ENCODE data around the gene DNAI2.

Gene DNAI2

DNA sequence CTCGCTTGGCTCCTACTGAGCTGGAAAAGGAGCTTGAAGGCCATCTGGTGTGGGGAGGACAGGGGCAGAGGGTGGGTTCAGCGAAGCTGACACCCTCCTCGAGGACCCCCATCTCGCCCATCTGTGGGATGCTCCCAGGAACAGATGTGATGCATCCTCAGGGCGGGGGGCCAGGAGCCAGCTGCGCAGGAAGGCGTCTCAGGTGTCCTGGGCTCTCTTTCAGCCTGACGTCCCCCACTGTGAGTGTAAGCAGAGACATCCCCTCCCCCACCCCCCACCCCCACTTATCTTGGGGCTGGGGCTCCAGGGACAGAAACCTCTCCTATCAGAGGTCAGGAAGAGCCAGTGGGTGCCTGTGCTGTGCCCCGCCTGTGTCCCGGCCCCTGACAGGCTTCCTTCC lies 68.2 kb downstream of the DNAI2 start:
- DNase-seq: no peak

DNA sequence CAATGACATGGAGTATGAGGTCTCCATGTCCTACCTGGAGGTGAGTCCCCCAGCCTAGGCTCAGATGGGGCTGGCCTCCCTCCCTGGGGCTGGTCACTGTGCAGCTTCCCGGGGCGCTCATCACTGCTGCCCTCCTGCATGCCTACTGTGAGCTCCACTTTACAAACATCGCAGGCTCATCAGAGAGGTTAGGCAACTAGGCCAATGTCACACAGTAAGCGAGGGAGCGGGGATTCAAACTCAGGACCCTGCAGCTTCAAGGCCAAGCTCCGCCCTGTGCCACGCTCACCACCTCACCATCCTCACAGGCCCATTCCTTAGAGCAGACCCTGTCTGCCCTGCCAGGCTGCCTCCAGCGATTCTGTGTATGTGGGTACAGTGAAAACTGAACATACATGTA lies 69.1 kb downstream of the DNAI2 start:
- DNase-seq: no peak

DNA sequence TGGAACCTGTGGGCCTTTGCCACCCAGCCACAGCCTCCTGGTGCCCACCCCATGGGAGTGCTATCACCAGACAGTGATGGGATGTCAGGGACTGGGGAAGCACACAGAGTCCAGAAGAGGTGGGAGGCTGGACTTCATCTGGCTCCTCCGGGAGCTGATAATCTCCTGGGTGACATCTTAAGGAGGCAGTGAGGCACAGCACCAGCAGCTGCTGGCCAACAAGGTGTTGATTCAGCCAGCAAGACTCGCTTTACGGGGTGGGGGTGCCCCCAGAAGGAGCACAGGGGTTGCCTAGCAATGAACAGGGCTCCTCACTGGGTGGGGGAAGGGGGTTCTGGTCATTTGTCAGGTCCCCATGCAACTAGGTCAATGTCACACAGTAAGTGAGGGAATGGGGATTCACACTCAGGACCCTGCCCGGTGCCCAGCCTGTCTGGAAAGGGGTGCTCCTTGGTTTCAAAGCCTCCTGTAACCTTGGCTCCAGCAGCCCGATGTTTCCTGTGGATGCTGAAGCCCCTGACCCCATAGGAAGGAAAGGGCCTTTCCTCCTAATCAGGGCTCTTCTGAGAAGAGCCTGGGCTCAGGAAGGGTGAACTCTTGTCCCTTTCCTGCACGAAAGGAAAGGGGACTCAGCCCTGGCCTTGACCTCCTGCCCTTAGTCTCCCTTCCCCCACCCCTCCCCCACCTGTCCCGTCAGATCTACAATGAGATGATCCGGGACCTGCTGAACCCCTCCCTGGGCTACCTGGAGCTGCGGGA lies 69.7 kb downstream of the DNAI2 start:
- DNase-seq: no peak

DNA sequence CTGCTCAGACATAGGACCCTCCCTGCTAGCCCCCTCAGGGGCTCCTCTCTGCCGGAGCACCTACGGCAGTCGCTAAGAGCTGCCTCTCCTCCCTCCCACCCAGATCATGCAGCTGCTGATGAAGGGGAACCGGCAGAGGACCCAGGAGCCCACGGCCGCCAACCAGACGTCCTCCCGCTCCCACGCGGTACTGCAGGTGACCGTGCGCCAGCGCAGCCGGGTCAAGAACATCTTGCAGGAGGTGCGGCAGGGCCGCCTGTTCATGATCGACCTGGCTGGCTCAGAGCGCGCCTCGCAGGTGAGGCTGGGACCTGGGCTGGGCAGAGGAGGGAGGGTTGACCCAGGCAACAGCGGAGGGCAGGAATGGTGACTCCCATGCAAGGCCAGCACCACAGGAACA lies 70.6 kb downstream of the DNAI2 start:
- no peak for DNase-seq

DNA sequence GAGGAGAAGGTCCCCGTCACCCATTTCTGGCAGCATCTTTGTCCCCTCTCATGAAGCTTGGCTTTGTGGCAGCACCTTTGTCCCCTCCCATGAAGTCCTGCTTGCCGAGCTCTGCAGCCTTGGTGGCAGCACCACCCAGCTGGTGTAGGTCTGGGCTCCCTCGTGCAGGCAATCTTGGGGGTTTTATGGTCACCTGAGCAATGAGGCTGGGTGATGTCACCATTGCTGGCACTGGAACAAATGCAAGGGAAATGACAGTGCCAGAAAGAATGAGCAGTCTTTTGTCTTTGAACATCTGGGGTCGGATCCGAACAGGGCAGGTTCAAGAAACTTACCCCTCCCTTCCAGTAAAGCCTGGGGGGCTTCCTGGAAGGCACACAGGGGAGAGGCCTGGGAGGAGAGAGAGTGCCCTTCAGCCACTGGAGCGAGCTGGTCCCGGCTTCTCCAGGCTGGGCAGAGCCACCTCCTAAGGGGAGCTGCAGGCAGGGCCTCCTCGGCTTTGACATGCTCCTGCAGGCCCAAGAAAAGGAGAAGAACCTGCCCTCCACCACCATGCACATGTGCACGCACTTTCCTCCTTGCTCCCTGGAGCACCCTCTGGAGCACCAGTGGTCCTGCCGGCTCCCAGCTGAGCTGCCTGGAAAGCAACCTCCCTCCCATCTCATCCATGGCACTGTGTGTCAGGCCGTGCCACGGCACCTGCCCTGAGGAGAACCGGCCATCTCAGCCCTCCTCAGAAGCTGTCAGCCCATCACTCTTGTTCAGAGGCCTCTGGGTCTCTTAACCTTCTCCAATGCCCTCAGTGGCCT lies 71.6 kb downstream of the DNAI2 start:
- DNase-seq: no peak

DNA sequence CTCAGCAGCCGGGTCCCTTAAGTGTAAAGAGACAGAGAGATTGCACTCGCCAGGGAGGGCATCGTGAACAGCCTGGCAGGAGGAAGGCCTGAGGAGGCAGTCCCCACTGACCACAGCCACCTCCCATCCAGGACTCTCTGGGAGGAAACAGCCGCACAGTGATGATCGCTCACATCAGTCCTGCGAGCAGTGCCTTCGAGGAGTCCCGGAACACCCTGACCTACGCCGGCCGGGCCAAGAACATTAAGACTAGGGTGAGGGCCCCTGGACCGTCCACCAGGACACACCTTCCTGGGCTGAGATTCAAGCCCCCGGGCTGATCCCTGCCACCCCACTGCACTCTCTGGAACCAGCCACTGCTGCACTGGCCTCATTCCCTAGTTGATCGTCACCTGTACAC lies 73.6 kb downstream of the DNAI2 start:
- DNase-seq: no peak

DNA sequence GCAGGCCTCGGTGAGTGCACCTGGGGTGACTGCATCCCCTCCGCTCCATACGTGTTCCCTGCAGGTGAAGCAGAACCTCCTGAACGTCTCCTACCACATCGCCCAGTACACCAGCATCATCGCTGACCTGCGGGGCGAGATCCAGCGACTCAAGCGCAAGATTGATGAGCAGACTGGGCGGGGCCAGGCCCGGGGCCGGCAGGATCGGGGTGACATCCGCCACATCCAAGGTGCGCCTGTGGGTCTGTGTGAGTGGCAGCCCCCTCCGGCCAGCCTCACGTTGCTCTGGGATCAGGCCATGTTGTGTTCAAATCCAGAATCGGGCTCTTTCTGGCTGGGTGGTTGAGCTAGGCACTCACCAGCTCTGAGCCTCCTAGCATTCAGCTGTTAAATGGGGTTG lies 75.1 kb downstream of the DNAI2 start:
- no peak for DNase-seq

DNA sequence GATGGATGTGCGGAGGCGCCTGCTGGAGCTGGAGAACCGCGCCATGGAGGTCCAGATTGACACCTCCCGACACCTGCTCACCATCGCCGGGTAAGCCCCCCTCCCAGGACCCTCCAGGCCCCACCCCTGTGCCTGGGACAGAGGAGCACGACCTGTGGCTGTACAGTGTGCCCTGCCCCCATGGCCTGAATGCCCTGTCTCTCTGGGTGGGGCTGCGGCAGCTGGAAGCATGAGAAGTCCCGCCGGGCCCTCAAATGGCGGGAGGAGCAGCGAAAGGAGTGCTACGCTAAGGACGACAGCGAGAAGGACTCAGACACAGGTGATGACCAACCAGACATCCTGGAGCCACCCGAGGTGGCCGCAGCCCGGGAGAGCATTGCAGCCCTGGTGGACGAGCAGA lies 76.5 kb downstream of the DNAI2 start:
- no peak for DNase-seq

DNA sequence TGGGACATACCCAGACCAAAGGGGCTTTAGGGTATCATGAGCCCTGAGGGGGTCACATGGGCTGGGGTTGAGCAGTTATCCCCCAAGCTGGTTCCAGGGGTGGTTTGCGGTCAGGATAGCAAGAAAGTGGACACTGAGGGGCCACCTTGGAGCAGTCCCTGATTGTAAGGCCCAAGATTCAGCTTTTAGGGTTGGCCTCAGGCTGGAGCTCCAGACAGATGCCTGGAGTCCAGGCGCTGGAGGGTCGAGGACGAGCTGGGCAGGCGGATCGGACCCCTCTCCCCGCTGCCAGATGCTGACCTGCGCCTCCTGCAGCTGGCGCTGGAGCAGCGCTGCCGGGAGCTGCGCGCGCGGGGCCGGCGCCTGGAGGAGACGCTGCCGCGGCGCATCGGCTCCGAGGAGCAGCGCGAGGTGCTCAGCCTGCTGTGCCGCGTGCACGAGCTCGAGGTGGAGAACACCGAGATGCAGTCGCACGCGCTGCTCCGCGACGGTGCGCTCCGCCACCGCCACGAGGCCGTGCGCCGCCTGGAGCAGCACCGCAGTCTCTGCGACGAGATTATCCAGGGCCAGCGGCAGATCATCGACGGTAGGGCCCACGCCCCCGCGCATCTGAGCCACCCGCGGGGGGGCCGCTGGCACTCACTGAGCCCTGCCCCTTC lies 77.6 kb downstream of the DNAI2 start:
- DNase-seq: no peak

DNA sequence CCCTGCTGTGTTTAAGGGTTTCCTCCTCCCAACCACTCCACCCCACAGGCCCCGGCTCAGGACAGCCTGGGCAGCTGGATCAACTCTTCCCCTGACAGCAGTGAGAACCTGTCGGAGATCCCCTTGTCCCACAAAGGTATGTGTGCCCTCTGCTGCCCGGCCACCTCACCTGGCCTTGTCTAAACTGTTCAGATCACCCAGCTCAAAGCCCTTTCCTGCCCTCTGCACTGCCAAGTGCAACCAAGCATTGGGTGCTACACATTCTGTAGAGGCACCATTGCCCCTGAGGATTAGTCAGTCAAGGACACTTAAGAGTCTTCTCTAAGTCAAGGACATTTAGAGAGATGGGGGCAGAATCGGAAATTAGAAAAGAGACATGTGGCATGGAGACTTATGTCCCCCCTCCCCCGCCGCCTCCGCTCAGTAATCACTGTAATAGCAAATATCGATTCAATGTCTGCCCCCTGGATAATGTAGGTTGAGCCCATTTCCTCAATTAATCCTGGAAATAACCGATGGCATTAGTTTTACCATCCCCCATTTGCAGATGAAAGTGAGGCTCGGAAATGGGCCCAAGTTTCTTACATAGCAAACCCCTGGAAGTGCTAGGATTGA lies 79.5 kb downstream of the DNAI2 start:
- no peak for DNase-seq

DNA sequence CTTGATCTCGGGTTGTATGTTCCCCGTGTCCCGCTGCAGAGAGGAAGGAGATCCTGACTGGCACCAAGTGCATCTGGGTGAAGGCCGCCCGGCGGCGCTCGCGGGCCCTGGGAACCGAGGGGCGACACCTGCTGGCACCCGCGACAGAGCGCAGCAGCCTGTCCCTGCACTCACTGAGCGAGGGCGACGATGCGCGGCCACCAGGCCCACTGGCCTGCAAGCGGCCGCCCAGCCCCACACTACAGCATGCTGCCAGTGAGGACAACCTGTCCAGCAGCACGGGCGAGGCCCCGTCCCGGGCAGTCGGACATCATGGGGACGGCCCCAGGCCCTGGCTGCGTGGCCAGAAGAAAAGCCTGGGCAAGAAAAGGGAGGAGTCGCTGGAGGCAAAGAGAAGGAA lies 80.1 kb downstream of the DNAI2 start:
- peak in 1 of 4 experiments; percentile 7 for DNase-seq

DNA sequence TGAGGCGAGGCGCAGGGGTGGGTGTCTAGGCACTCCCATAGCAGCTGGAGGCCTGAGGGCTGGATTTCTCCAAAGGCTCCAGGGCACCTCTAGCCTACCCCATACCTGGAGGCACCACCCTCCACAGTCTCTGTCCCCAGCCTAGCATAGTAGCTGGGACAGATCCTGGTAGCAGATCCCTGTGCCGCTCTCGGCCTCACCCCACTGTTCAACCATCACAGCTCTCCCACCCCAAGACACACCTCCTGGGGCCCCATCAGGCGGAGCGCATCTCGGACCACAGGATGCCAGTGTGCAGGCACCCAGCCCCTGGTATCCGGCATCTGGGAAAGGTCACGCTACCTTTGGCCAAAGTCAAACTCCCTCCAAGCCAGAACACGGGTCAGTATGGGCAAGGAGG lies 80.5 kb downstream of the DNAI2 start:
- DNase-seq: no peak

DNA sequence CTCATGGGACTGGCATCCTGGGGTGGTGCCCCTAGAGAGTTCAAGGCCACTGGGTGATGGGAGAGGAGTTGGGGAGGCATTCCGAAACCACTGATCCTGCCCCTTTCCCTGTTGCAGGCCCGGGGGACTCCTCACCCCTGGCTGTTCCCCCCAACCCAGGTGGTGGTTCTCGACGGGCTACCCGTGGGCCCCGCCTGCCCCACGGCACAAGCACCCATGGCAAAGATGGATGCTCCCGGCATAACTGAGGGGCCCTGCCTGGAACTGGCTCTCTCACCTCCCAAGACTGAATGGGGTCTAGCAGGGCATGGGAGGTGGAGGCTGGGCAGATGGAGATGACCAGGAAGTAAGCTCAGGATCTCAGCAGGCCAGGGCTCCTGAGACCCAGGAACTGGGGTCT lies 81.0 kb downstream of the DNAI2 start:
- no peak for DNase-seq

DNA sequence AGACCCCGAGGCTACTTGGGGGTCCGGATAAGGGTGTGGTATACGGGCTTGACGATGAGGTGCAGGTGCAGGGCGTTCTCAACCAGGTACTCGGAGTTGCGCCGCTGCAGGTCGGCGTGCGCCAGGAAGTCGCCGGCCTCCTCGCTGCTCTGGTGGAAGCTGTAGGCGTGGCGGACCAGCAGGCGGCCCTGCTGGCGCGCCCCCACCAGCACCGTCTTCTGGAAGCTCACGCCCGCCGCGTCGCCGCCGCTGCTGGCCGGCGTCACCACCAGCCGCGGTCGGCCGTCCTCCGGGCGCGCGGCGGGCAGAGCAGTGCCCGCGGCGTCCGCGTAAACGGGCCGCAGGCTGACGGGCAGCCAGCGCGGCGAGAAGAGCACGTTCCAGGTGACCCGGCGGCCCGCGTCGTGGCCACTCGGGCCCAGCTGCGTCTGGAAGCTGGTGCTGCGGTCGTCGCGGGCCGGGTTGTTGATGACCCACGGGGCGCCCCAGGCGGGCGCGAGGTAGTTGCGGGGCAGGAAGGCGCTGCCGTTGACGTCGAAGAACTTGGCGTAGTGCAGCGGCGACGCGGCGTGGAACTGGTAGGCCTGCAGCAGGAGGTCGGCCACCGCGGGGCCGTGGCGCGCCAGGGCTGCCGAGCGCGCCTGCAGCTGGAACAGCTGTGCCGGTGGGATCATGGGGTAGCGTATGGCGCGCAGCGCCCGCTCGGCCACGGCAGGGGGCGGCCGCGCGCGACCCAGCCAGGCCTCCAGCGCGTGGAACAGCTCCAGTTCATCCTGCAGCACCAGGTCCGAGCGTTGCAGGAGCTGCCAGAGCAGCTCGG lies 82.8 kb downstream of the DNAI2 start:
- no peak for DNase-seq

DNA sequence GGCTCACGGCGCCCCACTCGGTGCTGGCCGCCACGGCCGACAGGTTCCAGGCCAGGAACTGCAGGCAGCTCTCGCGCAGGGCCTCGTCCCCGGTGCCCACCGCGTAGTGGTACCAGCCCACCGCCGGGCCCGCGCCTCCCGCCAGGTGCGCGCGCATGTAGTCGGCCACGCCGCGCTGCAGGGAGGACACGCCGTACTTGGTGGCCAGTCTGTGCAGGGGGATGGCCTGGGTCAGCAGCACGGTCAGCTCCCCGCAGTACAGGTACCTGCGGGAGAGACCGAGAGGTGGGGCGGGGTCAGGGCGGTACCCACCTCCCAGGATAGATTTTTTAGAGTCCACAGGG lies 83.4 kb downstream of the DNAI2 start:
- DNase-seq: no peak

DNA sequence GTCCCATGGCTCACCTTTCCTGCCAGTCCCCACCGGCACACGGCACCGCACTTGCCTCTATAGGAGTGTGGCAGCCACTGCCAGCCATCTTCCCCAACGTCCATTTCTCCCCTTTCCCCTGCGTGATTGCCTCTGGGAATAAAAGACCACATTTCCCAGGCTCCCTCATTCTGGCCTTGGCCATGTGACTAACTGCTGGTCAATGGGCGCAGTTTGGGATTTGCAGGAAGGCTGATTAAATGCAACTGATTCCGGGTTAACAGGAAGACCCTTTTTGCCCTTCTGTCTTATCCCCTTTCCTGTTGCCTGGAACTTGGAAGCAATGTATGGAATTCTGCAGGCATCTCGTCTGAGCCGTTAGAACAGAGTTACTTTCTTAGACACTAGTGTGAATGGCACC lies 84.7 kb downstream of the DNAI2 start:
- no peak for DNase-seq

DNA sequence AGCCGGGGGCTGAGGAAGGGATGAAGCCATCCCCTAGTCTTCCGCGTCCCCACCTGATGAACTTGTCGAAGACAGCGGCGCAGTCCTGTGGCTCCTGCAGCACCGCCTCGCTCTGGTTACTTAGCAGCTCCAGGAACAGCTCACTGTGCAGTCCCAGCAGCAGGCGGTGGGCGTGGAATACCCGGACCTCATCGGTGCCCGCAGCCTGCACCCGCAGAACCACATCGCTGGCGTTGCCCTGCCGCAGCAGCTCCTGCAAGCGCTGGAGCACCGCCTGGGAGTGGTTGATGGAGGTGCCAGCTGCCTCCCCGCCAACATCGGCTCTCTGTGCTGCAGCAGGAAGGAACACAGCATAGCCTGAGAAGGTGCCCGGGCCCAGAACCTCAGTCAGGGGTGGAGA lies 85.9 kb downstream of the DNAI2 start:
- no peak for DNase-seq

DNA sequence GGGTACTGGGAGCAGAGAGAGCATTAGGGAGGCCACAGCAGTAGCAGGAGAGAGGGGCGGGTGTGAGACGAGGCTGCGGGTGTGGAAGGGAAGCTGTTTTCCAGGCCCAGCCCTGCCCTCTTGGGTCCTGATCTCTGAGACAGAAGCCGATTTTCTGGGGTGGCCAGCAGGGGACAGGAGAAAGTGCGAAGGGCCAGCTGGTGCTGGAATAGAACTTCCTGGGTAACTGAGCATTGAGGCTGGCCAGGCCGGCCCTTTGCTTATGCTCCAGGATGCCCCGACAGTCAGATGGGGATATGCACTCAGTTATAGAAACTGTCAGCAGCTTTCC lies 86.8 kb downstream of the DNAI2 start:
- no peak for DNase-seq

DNA sequence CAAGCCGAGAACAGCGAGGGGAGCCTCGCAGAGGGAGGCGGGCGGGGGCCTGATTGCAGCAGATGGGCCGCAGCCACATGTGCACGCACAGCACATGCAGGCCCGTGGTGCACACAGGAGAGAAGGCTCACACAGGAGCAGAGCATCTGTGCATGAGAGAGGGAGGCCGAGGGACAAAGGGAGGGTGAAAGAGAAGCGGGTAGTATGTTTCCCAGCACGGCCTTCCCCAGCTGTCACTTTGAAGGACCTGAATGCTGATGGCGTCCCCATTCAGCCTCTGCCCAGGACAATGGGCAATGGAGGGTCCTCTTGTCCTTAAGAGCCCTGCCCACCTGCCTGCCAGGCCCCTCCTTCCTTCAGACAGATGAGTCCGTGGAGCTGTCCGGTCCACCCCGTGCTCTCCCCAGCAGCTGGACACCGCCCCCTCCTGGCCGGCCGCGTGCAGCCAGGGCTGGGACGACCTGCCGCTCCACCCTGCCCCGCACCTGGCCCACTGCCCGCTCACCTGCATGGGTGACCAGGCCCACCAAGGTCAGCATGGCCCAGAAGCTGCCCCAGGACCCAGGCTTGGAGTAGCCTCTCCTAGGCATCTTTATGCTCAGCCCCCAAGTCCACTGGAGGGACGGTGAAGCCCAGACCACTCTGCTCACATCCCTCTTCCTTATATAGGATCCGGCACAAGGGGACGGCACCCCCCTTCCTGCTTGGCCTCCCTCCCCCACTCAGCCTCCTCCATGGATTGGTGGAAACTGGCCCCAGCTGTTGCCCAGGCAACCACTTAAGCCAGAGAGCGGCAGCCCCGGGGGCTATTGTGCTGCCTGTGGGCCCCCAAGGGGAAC lies 87.4 kb downstream of the DNAI2 start, which contains the start of gene BTBD17:
Gene BTBD17 (minus strand): TSS at position 639 of the 839 bp plus-strand sequence. CDS start 49 bp downstream, at position 590.
- DNase-seq: peak in 1 of 4 experiments; percentile 14

DNA sequence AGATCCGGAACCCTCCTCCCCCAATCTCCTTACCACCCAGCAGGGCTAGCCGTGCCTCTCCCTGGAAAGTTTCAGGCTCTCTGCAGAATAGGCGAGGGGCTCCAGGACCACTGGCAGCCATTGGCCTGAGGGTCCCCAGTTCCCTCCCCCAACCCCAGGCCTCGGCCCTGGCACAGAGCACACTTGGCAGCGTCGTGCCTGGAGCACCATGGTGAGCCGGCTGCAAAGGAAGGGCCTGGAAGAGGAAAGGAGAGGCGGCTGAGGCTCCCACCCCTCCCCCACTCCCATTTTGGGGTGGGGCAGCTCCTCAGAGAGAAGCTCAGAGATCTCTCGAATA lies 88.0 kb downstream of the DNAI2 start:
- DNase-seq: no peak

DNA sequence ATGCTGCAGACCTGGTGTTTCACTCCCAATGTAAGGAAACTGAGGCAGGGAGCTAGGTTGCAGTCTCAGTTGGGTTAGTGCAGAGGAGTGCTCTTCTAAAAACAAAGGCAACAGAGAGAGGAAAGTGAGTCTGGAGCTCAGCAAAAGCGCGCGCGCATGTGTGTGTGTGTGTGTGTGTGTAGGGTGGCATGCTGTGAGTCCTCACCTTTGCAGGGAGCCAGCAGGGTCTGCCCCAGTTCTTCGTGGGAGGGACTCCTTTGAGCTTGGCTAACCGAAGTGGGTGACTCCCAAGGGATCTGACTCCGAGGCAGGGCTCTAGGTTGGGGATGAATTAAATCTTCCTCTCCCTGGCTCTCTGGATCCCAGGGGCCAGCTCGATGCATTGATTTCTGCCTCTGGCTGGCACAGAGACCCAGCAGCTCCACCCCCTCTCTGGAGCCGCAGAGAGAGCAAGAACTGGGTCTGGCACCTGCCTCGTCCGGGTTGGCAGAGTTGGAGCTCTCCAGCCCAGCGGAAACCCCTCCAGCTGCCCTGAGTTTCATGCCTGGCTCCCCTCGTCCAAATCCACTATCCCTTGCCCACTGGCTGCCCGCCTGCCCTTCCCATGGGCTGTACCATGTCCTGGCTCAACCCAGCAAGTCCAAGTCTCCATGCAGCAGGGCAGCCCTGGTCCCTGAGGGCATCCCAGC lies 88.9 kb downstream of the DNAI2 start:
- DNase-seq: no peak
